Astrocyte (in vitro differentiated cells and primary cell): ENCODE results near the gene SLC9A9.
"Not testable (repeated sequence)": the region's sequence is repeated elsewhere in the genome, so short reads cannot be mapped to it uniquely, and the experiment has no call there.

Experiments
- CTCF ChIP-seq: IDR thresholded peaks from 2 replicates; pipeline ENCODE4 v1.5.1; 2011; ENCODE audit warnings: low read depth, mild to moderate bottlenecking, inconsistent platforms, low read length, moderate library complexity; ENCODE audit not compliant: insufficient read depth
- EZH2 ChIP-seq: IDR thresholded peaks from 2 replicates; pipeline ENCODE4 v1.6.1; 2012; ENCODE audit warnings: mild to moderate bottlenecking, low read length, inconsistent platforms; ENCODE audit not compliant: insufficient read depth

- TF ChIP-seq CTCF, EZH2: not testable (repeated sequence)
Measured at GRCh38 chr3:143798151-143798550, 50.1 kb downstream of the SLC9A9 start.
